Measurements from ENCODE around the gene RUNX3. TPM values are rescaled to one million over a fixed set of nuclear protein-coding genes. Genes with fewer than 3 reads are reported as not detected.

Gene RUNX3
- total and polyA plus RNA-seq, 9 donors: 0.23 to 1.9 (median 0.83) TPM

- 82 to 88% (median 84%) methylated on average over 24 to 25 of the region's 25 CpGs for WGBS, 3 donors
- no peaks in the 10 kb centered on the region for H3K27me3 ChIP-seq
These were observed 25.9 kb downstream of the RUNX3 start for GRCh38 chr1:24903955-24904730.

GRCh38 chr1:24903560-24903954 is 26.5 kb downstream of the RUNX3 start:
- no peak overlapping the region for H3K4me3 ChIP-seq
- intact Hi-C loops (cut with DNase I): no loop called here
- TF ChIP-seq EP300 (IDR thresholded peaks at IDR 0.05): no peak
- TF ChIP-seq POLR2A (IDR thresholded peaks at IDR 0.05): no peak
- no peak for TF ChIP-seq CTCF (IDR thresholded peaks at IDR 0.05)
- 85 to 90% (median 89%) methylated on average over 6 of the region's 6 CpGs for WGBS, 3 donors
- H3K4me1 ChIP-seq (ENCODE audit: insufficient read depth): no peaks in the 10 kb centered on the region
- DNase-seq: peak in 1 of 5 donors; percentile 3
- no peaks in the 10 kb centered on the region for H3K9me3 ChIP-seq
- H3K36me3 ChIP-seq: no peaks in the 10 kb centered on the region
- H3K27ac ChIP-seq: no peak overlapping the region
- no peaks in the 10 kb centered on the region for H3K27me3 ChIP-seq

More at GRCh38 chr1:24903955-24904730, 25.9 kb downstream of the RUNX3 start:
- TF ChIP-seq CTCF (IDR thresholded peaks at IDR 0.05) (no peak), POLR2A (IDR thresholded peaks at IDR 0.05) (no peak)
- H3K27ac ChIP-seq: no peak overlapping the region
- H3K4me1 ChIP-seq (ENCODE audit: insufficient read depth): no peaks in the 10 kb centered on the region
- no peak overlapping the region for H3K4me3 ChIP-seq
- peak in 2 of 5 donors; percentile 6 to 13 for DNase-seq
- intact Hi-C loops (cut with DNase I): no loop called here
- H3K36me3 ChIP-seq: no peaks in the 10 kb centered on the region
- no peaks in the 10 kb centered on the region for H3K9me3 ChIP-seq

- H3K27ac ChIP-seq: no peak overlapping the region
- no peaks in the 10 kb centered on the region for H3K27me3 ChIP-seq
- no peak overlapping the region for H3K4me3 ChIP-seq
- intact Hi-C loops (cut with DNase I): no loop called here
- WGBS, 3 donors: 81 to 83% (median 82%) methylated on average over 10 of the region's 10 CpGs
- DNase-seq: peak in 1 of 5 donors; percentile 5
- H3K9me3 ChIP-seq: no peaks in the 10 kb centered on the region
- no peak for TF ChIP-seq EP300 (IDR thresholded peaks at IDR 0.05)
- H3K4me1 ChIP-seq (ENCODE audit: insufficient read depth): no peaks in the 10 kb centered on the region
- H3K36me3 ChIP-seq: no peaks in the 10 kb centered on the region
These were observed 27.0 kb downstream of the RUNX3 start for GRCh38 chr1:24903011-24903461.

GRCh38 chr1:24902471-24902891 is 27.6 kb downstream of the RUNX3 start:
- Histone ChIP-seq H3K27me3 (no peaks in the 10 kb centered on the region), H3K4me1 (ENCODE audit: insufficient read depth) (no peaks in the 10 kb centered on the region), H3K9me3 (no peaks in the 10 kb centered on the region), H3K4me3 (no peak overlapping the region), H3K27ac (no peak overlapping the region), H3K36me3 (no peaks in the 10 kb centered on the region)
- TF ChIP-seq EP300 (IDR thresholded peaks at IDR 0.05) (no peak), POLR2A (IDR thresholded peaks at IDR 0.05) (no peak), CTCF (IDR thresholded peaks at IDR 0.05) (no peak)
- DNase-seq: no peak
- WGBS, 3 donors: 89 to 94% (median 92%) methylated on average over 21 to 22 of the region's 22 CpGs
- intact Hi-C loops (cut with DNase I): no loop called here

GRCh38 chr1:24901791-24902470 is 28.1 kb downstream of the RUNX3 start:
- TF ChIP-seq EP300 (IDR thresholded peaks at IDR 0.05) (no peak), POLR2A (IDR thresholded peaks at IDR 0.05) (no peak), CTCF (IDR thresholded peaks at IDR 0.05) (no peak)
- no peaks in the 10 kb centered on the region for H3K27me3 ChIP-seq
- H3K4me1 ChIP-seq (ENCODE audit: insufficient read depth): no peaks in the 10 kb centered on the region

More at GRCh38 chr1:24901791-24902470, 28.1 kb downstream of the RUNX3 start:
- intact Hi-C loops (cut with DNase I): no loop called here
- 90 to 92% (median 90%) methylated on average over 34 to 38 of the region's 38 CpGs for WGBS, 3 donors
- Histone ChIP-seq H3K27ac (no peak overlapping the region), H3K9me3 (no peaks in the 10 kb centered on the region), H3K4me3 (no peak overlapping the region), H3K36me3 (no peaks in the 10 kb centered on the region)
- DNase-seq: no peak
